ENCODE measurements around the gene NOX5. TPM values are rescaled to one million over a fixed set of nuclear protein-coding genes. Genes with fewer than 3 reads are reported as not detected.

NOX5 gene
- total RNA-seq, 2 donors from 2014 or later = 0.16 to 0.19 TPM

- DNase-seq (ENCODE audit: low spot score) = no peak
- H3K4me1 ChIP-seq = no peaks in the 10 kb centered on the region
- no peak overlapping the region for H3K4me3 ChIP-seq
- no peaks in the 10 kb centered on the region for H3K36me3 ChIP-seq
- no peak overlapping the region for H3K27ac ChIP-seq
- H3K27me3 ChIP-seq = no peaks in the 10 kb centered on the region
- TF ChIP-seq CTCF (IDR thresholded peaks at IDR 0.05) = no peak
- H3K9me3 ChIP-seq = peaks cover 0 to 22% of the 10 kb centered on the region in 2 donors
Observed at GRCh38 chr15:69009341-69009740, 5.2 kb upstream of the NOX5 start.

- Histone ChIP-seq H3K27ac (no peak overlapping the region), H3K4me1 (no peaks in the 10 kb centered on the region), H3K9me3 (peaks cover 0 to 22% of the 10 kb centered on the region in 2 donors), H3K27me3 (no peaks in the 10 kb centered on the region), H3K4me3 (no peak overlapping the region), H3K36me3 (no peaks in the 10 kb centered on the region)
- no peak for TF ChIP-seq CTCF (IDR thresholded peaks at IDR 0.05)
- DNase-seq (ENCODE audit: low spot score) = no peak
Observed at GRCh38 chr15:69011641-69012040, 2.9 kb upstream of the NOX5 start.

GRCh38 chr15:69012761-69013364 lies 1.6 kb upstream of the NOX5 start:
- Histone ChIP-seq H3K4me3 (no peak overlapping the region), H3K9me3 (peaks cover 0 to 11% of the 10 kb centered on the region in 2 donors), H3K27me3 (no peaks in the 10 kb centered on the region), H3K4me1 (no peaks in the 10 kb centered on the region), H3K36me3 (no peaks in the 10 kb centered on the region), H3K27ac (no peak overlapping the region)
- DNase-seq (ENCODE audit: low spot score) = no peak
- TF ChIP-seq CTCF (IDR thresholded peaks at IDR 0.05) = no peak

- H3K4me3 ChIP-seq = no peak overlapping the region
- TF ChIP-seq CTCF (IDR thresholded peaks at IDR 0.05) = no peak
- no peak for DNase-seq (ENCODE audit: low spot score)
- H3K27me3 ChIP-seq = no peaks in the 10 kb centered on the region
- H3K27ac ChIP-seq = no peak overlapping the region
- H3K36me3 ChIP-seq = no peaks in the 10 kb centered on the region
- peaks cover 0 to 2% of the 10 kb centered on the region in 2 donors for H3K9me3 ChIP-seq
- H3K4me1 ChIP-seq = no peaks in the 10 kb centered on the region
Observed at GRCh38 chr15:69013726-69014406, 629 bp upstream of the NOX5 start.

GRCh38 chr15:69015591-69015990 lies 1.1 kb downstream of the NOX5 start:
- H3K4me1 ChIP-seq = no peaks in the 10 kb centered on the region
- no peak overlapping the region for H3K4me3 ChIP-seq
- no peak overlapping the region for H3K27ac ChIP-seq
- no peak for TF ChIP-seq CTCF (IDR thresholded peaks at IDR 0.05)
- no peaks in the 10 kb centered on the region for H3K36me3 ChIP-seq
- no peaks in the 10 kb centered on the region for H3K27me3 ChIP-seq
- no peaks in the 10 kb centered on the region for H3K9me3 ChIP-seq
- no peak for DNase-seq (ENCODE audit: low spot score)

All from right atrium auricular region (tissue), 2 donors.